Esophagus squamous epithelium (tissue), 4 donors: ENCODE measurements around the gene NVL.

Experiments
- CTCF ChIP-seq, 6 experiments: fragments of 450-650 bp in 4 of 6; fragments of 200-600 bp in 2 of 6; sonication (generic) in 2 of 6; IDR thresholded peaks; one replicate each; pipeline ENCODE4 v1.5.1; 2016 to 2019; ENCODE audit warnings: antibody characterized with exemption in 6 of 6, mild to moderate bottlenecking in 4 of 6, moderate library complexity in 4 of 6
- POLR2A ChIP-seq, 4 donors: fragments of 450-650 bp; IDR thresholded peaks; one replicate each; pipeline ENCODE4 v1.6.1; 2017; ENCODE audit warnings: antibody characterized with exemption in 4 of 4, mild to moderate bottlenecking in 4 of 4, moderate library complexity in 3 of 4

GRCh38 chr1:224181453-224181810 lies 148.5 kb downstream of the NVL start:
- TF ChIP-seq POLR2A (IDR thresholded peaks at IDR 0.05) (no peak), CTCF (IDR thresholded peaks at IDR 0.05) (no peak)
